Head of caudate nucleus (tissue), 42 donors: ENCODE results near the gene CMIP.

Experiments
- DNase-seq, 42 donors: peaks; one replicate each; pipeline versions ENCODE4 v3.0.0 to v3.0.0-alpha.2; 2020 to 2021; ENCODE audit warnings: mixed read lengths in 7 of 42
- intact Hi-C: fragments of 100-400 bp; cut with DNase I; formaldehyde crosslinking; loops from one replicate; pipeline ENCODE4 v1.15.0; 2022

CMIP gene

GRCh38 chr16:81499576-81500380 lies 55.2 kb downstream of the CMIP start:
- intact Hi-C loops = no loop called here
- DNase-seq = no peak

- intact Hi-C loops = no loop called here
- no peak for DNase-seq
Measured at GRCh38 chr16:81500833-81501521, 56.4 kb downstream of the CMIP start.

GRCh38 chr16:81502396-81503070 lies 57.9 kb downstream of the CMIP start:
- intact Hi-C loops = no loop called here
- DNase-seq = no peak

- peak in 5 of 42 donors; percentile 19 to 53 (median 35) for DNase-seq
- intact Hi-C loops = no loop called here
Measured at GRCh38 chr16:81505011-81505661, 60.5 kb downstream of the CMIP start.

DNA sequence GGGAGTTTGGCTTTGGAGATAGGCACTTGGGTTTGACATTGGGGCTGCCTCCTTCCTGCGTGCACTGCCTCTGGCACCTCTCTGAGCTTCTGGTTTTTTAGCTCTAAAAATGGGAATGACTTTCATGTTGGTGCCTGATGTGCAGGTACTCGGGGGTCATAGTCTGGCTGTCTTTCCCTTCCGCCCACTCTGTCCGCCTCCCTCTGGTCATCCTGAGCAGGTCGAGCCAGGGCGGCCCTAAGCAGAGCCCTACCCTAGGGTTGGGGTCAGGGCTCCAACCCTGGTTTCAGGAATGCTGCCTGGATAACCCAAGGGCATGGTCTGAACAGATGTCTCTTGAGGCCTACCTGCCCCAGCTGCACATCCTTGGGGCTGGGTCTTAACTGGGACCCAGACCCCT lies 64.8 kb downstream of the CMIP start:
- intact Hi-C loops = no loop called here
- no peak for DNase-seq

GRCh38 chr16:81510016-81510415 lies 65.4 kb downstream of the CMIP start:
- intact Hi-C loops = no loop called here
- no peak for DNase-seq

DNA sequence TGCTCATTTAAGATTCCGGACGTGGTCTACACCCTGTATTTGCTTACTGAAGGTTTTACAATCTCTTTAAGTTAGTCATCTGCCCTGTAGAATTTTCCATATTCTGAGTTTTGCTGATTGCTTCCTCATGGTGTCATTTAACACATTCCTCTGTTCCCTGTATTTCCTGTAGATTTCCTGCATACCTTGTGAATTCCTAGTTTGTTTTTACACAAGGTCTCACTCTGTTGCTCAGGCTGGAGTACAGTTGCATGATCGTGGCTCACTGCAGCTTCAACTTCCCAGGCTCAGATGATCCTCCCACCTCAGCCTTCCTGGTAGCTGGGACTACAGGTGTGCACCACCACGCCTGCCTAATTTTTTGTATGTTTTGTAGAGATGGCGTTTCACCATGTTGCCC lies 66.8 kb downstream of the CMIP start:
- intact Hi-C loops = no loop called here
- no peak for DNase-seq

DNA sequence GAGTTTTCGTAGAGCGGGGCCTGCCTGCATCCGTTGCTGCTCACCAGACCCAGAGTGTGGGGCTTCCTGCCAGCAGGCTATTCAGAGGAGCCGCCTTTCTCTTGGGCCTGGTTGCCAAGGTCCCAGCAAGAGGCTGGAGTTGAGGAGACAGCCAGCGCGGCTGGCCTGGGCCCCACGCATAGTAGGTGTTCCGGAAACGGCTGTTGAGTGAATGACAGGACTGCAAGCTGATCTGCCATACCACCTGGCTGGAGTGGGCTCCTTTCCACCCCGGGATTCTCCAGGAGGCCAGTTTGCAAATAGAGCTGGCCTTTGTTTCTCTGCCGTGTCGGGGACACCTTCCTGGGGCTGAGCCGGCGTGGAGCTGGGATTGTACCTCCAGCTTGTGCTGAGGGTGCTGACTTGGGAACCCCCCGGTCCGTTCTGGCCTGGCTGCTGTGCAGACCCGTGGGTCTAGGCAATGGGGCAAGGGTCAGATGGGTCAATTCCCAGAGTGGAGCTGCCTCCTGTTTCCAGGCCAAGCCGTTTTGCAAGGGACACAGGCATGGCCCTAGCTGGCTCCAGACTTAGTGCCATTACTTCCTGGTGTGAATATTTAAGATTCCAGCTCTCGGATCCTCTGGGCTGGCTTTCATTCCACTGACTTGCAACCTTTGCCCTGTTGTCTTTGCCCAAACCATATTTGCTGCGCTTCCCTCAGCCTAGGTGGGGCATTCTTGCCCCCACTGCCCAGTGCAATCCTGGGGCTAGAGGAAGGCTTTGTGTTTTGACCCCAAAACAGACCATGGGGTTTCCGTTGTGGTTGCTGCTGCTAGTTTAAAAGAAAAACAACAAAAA lies 68.8 kb downstream of the CMIP start:
- intact Hi-C loops = no loop called here
- peak in 34 of 42 donors; percentile 22 to 77 (median 52) for DNase-seq

GRCh38 chr16:81514041-81514559 lies 69.5 kb downstream of the CMIP start:
- no peak for DNase-seq

GRCh38 chr16:81514568-81515258 lies 70.1 kb downstream of the CMIP start:
- intact Hi-C loops = no loop called here
- no peak for DNase-seq

More at GRCh38 chr16:81514041-81514559, 69.5 kb downstream of the CMIP start:
- intact Hi-C loops = no loop called here

DNA sequence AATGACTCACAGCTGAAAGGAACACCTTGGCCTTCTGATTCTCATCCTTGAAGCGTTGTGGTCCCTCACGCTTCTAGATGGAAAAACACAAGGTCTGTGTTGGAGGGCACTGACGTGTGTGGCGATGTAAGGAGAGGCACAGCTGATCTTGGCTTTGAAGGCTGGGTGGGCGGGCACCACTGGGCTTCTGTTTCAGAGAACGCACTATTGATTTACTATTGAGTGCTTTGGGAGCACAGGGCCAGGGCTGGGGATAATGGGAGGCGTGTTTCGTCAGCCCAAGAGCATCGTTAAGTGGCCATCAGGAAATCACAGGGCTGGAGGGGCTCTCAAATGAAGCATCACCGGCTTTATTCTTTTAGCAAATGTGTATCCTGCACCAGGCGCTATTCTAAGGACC lies 70.7 kb downstream of the CMIP start:
- intact Hi-C loops = no loop called here
- DNase-seq = no peak

GRCh38 chr16:81515721-81516120 lies 71.1 kb downstream of the CMIP start:
- DNase-seq = no peak
- intact Hi-C loops = no loop called here

GRCh38 chr16:81516478-81517149 lies 72.0 kb downstream of the CMIP start:
- no peak for DNase-seq
- intact Hi-C loops = no loop called here

GRCh38 chr16:81517150-81517499 lies 72.5 kb downstream of the CMIP start:
- no peak for DNase-seq
- intact Hi-C loops = no loop called here

- intact Hi-C loops = no loop called here
- no peak for DNase-seq
Measured at GRCh38 chr16:81517629-81518438, 73.2 kb downstream of the CMIP start.

DNA sequence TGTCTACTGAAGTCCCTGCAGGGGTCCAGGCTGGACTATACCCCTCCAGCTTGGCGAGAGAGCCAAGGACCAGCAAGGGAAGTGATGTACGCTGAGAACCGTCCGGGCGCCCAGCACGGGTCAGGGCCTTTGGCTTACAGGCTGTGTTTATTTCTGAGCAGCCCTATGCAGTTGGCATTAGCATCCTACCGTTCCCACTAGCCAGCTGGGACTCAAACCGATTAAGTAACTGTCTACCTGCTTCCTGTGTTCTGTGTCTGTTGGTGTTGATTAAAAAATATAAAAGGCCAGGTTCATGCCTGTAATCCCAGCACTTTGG lies 73.8 kb downstream of the CMIP start:
- DNase-seq = no peak

More for the DNA sequence above, 73.8 kb downstream of the CMIP start:
- intact Hi-C loops = no loop called here
